Activated CD4-positive, alpha-beta T cell treated with anti-CD3 and anti-CD28 coated beads, Interleukin-2, amount 50 U/mL, for 24 hours (primary cell): ENCODE results near the gene ZNF628.
"Not testable (repeated sequence)": the region's sequence is repeated elsewhere in the genome, so short reads cannot be mapped to it uniquely, and the experiment has no call there.

Experiments
- DNase-seq, 2 donors: peaks; one replicate each; pipeline ENCODE4 v3.0.0-alpha.2; 2020; ENCODE audit warnings: low read depth in 1 of 2, low spot score in 1 of 2

The ZNF628 gene

DNA sequence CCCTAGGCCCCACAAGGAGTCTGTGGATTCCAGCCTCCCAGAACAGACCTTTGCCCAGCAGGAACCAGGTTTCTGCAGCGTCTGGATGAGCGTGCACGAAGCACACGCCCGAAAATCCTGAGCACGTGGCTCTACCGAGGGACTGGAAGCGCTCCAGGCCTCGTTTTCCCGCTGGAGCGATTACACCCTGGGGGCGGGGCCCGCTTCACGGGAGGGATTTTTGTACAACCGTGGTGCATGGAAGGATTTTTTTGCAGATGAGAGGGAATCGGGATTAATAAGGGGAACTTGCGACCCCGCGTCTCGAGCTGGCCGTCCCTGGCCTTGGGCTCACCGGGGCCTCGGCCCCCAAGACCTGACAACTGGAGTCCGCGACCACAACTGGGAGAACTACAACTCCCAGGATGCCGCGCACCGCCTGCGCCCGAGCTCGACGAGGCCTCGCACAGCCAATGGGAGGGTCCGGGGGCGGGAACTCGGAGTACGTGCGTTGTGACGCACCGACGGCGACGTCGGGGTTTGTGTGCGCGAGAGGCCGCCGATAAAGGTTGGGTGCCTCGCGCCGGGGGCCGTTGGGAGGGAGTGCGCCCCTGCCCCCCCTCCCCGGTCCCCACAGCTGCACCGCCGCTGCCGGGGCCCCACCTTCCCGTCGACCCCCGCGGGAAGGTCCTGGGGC is at the start of gene ZNF628:
Gene ZNF628 (plus strand): TSS at position 518 of the 676 bp plus-strand sequence. CDS start 3,294 bp downstream, outside the sequence.
- DNase-seq, result peak; percentile 97

DNA sequence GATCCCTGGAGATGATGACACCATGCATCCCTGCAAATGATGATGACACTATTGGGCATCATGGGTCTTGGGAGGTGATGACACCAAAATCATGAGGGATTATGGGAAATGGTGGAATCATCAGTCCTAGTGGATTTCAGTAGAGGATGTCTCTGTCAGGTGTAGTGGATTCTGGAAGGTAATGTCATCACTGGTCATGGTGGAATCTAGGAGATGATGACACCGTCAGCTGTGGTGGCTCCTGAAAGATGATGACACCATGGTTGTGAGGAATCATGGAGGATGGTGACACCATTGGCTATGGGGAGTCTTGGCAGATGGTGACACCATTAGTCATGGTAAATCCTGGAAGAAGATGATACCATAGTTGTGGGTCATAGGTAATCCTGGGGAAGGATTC is 45.2 kb upstream of the ZNF628 start:
- DNase-seq, result no peak

DNA sequence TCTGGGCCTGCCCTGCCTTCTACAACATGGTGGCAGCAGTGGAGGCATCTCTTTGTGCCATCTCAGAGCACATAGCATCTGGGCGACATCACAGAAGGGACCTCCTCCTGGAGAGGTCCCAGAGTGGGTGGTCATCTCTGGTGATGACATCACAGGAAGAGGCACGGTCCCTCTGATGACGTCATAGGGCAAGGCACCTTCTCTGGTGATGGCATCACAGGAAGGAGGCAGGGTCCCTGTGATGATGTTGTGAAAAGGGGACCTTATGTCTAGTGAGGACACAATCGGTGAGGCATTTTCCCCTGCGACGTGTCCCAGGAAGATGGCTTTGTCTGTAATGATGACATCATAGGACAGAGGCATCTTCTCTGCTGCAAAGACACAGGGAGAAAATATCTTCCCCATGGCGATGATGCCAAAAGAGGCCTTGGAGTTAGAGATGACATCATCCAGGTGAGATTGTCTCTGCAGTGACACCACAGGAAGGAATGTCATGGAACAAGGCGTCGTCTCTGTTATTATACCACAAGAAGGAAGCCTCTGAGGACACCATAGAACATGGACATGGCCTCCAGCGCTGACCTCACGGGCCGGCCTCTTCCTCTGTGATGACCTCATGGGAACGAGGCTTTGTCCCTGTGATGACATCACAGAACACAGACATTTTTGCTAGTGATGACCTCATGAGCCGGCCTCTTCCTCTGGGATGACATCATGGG is 44.0 kb upstream of the ZNF628 start:
- no peak for DNase-seq

DNA sequence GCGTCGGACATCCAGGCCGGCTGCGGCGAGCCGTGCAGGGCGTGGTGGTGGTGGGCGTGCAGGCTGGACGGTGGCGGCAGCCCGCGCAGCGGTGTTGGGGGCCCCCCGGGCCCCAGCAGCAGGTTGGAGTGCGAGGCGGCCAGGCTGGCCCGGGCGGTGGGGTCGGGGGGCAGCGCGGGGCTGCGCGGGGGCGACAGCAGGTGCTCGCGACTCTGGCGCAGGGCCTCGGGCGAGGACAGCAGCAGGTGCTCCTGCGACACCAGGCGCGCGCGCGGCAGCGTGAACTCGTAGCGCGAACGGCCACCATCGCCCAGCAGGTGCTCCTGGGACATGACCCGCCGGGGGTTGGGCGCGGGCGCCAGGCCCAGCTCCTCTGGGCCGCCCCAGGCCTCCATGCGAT is 43.1 kb upstream of the ZNF628 start:
- DNase-seq, result no peak

DNA sequence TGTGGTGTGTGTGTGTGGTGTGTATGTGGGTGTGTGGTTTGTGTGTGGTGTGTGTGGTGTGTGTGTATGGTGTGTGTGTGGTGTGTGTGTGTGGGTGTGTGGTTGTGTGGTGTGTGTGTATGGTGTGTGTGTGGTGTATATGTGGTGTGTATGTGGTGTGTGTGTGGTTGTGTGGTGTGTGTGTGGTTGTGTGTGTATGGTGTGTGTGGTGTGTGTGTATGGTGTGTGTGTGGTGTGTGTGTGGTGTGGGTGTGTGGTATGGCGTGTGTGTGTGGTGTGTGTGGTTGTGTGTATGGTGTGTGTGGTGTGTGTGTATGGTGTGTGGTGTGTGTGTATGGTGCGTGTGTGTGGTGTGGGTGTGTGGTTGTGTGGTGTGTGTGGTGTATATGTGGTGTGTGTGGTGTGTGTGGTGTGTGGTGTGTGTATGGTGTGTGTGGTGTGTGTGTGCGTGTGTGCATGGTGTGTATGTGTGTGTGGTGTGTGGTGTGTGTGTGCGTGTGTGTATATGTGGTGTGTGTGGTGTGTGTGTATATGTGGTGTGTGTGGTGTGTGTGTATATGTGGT is 42.0 kb upstream of the ZNF628 start:
- no peak for DNase-seq

DNA sequence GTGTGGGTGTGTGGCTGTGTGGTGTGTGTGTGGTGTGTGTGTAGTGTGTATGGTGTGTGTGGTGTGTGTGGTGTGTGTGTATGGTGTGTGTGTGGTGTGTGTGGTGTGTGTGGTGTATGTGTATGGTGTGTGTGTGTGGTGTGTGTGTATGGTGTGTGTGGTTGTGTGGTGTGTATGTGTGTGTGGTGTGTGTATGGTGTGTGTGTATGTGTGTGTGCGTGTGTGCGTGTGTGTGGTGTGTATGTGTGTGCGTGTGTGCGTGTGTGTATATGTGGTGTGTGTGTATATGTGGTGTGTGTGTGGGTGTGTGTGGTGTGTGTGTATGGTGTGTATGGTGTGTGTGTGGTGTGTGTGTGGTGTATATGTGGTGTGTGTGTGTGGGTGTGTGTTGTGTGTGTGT is 41.4 kb upstream of the ZNF628 start:
- DNase-seq, result no peak

DNA sequence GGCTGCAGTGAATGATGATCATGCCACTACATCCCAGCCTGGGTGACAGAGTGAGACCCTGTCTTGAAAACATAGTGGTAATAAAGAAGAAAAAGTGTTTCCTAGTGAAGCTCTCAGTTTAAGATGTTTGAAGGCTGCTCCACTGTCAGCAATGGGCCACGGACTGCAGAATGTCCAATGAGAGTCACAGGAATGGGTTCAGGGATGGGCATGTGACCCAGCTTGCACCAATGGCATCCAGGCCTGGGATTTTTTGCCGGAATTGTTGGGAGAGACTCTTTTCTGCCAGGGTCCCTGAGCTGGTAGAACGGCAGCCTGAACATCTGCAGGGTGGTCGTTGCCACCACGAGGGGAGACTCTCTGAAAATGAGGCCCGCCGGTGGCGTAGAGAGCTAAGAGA is 39.6 kb upstream of the ZNF628 start:
- DNase-seq, result no peak

DNA sequence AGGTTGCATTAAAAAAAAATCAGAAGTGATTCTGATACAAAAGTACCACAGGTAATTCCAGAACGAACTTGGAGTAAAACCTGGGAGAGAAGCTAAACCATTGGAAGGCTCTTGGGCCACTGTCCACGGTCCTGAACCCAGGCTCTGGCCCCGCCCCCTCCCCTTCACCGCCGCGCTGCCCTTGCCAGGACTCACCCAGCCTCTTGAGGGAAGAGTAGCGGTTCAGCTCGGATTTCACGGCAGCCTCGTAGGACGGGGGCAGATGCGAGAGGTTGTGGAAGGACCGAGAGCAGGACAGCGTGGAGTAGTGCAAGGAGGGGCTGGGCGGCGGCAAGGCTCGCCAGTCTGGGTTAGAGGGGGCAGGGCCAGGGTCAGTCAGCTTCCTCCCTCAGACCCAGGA is 39.0 kb upstream of the ZNF628 start:
- no peak for DNase-seq

DNA sequence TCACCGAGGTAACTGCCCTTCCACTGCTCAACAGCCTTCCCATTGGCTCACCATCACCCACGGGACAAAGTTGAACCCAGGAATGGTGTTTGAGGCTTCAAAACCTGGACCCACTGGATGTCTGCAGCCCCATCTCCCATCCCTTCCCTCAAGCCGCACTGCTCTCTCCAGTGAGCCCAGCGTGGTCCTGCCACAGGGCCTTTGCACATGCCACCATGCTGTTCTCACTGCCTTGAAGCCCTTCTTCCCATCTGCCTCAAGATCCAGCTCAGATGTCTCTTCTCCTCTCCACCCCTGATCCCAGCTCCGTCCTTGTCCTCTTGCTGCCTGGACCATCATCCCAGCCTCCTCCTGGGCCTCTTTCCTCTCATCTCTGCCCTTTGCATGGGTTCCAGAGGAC is 37.4 kb upstream of the ZNF628 start:
- DNase-seq, result no peak

DNA sequence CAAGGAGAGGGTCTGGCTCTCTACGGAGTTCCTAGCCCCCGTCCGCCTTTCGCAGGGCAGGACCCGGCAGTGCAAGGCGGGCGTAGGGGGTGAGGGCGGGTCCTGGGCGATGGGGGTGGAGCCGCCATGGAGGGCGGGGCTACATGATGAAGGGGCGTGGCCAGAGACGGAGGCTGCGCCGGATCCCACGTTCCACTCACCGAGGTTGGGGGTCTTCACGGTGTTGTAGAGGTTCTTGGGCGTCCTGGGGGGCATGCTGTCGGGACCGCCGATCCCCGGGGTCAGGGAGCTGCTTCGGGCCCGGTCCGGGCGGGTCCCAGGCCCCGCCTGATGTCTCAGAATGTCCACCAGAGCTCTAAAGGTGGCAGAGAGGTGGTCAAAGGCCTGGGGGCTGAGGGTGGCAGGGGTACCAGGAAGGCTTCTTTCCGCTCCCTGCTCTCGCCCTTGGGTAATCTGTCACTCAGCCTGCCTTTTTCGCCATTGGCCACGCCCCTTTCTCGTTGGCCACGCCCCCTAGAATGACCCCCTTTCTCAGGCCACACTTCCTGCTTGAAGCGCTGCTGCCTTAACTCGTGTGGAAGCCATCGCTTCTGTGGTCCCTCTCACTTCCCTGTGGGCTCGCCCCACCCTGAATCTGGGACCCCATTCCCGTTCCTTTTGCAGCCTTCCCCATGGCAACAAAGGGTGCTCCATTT is 35.9 kb upstream of the ZNF628 start:
- DNase-seq, result no peak

DNA sequence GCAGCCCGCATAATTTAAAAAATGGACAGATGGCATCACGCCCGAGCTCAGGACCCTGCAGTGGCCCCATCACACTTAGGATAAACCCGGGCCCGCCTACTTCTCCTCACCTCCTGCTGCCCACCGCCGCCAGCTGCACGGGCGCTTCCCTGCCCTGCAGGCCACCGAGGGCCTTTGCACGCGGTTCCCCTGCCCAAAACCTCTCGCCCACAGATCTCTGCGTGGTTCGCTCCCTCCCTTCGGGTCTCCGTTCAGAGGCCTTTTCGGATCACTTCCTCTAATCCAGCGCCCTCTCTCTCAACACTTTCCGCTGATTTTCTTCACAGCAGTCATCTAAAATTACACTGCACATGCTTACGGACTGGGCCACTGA is 35.1 kb upstream of the ZNF628 start:
- no peak for DNase-seq

DNA sequence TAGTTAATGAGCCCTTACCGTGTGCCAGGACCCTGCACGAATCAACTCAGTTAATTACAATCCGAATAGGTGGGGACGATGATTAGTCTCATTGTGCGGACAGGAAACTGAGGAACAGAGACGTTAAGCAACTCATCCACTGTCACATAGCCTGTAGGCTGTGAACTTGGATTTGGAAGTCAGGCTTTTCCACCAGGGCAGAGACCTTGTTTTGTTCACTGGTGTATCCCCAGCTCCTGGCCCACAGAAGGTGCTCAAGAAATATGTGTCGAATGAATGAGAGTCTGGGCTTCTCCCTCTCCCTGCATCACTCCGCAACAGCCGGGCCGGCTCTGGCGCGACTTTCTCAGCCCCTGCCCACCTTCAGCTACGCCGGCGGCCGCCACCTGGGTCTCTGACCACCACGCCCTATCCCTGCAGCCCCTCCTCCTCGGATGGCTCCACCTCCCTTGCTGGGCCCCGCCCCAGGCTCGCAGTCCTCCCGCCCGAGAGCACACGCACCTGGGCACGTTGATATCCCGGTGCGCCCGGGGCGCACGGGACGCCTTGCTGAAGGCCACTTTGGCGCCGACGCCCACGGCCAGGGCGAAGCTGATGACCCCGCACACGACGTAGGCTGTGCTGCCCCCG is 34.6 kb upstream of the ZNF628 start:
- DNase-seq, result no peak

DNA sequence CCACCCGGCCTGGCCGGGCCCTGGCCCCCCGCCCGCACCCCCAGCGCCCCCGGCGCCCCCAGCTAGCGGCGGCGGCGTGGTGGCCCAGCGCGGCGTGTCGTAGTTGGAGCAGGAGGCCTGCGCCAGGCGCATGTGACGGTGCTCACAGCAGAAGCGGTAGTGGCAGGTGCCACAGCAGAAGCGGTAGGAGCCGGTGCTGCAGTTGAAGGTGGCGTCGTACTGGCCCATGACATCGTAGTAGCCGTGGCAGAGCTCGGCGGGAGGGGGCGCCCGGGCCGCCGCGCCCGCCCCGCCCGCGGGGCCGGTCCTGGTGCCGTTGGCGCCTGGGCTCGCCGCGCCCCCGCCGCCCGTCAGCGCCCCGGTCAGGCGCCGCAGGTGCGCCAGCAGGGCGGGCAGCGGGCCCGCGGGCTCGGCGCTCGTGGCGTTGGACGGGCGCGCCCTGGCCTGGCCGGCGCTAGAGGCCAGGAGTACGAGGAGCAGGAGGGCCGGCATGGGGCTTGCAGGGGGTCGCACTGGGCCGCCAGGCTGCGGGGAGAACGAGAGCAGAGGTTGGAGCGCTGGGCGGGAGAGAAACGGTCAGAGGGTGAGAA is 34.0 kb upstream of the ZNF628 start:
- no peak for DNase-seq

DNA sequence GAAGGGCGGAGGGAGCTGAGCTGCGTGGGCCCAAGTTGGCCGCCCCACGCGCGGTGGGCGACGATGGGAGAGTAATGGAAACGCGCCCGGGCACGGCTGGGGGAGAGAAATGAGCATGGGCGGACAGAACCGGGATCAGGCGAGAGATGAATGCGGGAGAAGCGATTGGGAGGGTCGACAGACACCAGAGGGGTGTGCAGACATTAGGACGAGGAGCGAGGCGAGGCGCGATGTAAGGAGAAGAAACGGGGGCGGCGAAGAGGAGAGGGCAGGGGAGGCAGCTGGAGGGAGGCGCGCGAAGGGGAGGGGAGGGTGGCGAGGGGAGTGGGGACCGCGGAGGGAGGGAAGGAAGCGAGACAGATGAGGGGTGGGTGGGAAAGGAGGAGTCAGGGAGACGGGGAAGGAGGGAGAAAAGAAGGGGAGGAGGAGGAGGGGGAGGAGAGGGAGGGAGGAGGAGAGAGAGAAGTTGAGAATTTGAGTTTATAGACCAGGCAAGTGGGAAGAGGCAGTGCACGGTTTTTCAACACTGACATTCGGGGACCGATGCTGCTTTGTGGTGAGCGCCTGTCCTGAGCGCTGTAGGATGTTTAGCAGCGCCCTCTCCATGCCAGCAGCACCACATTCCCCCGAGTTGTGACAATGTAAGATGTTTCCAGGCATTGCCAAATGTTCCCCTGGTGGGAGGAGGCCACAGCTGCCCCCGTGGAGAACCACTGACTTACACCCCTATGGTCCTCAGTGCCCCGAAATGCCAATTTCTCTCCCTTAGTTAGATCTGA is 33.2 kb upstream of the ZNF628 start, which contains the start of gene SHISA7:
Gene SHISA7 (minus strand): TSS at position 256 of the 779 bp plus-strand sequence. CDS start 437 bp downstream, outside the sequence.
- DNase-seq, result no peak

DNA sequence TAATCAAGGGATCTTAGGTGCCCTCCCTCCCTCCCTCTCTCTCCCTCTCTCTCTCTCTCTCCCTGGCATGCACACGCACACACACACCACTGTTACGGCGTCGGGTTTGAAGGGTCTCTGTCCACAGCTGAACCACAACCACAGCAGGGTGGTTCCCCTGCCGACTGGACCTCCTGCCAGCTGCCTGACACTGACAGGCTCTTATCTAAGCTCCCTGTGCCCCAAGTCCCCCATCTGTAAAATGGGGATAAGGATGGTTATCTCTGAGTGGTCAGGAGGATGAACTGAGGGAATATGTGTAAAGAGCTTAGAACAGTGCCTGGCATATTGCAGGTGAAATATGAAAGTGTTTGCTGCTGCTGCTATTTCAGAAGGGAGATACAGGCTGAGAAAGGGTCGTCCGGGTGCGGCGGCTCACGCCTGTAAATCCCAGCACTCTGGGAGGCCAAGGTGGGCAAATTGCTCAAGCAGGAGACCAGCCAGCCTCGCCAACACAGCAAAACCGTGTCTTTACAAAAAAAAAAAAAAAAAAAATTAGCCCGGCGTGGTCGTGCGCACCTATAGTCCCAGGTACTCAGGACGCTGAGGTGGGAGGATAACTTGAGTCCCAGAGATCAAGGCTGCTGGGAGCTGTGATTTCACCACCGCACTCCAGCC is 32.5 kb upstream of the ZNF628 start:
- no peak for DNase-seq

DNA sequence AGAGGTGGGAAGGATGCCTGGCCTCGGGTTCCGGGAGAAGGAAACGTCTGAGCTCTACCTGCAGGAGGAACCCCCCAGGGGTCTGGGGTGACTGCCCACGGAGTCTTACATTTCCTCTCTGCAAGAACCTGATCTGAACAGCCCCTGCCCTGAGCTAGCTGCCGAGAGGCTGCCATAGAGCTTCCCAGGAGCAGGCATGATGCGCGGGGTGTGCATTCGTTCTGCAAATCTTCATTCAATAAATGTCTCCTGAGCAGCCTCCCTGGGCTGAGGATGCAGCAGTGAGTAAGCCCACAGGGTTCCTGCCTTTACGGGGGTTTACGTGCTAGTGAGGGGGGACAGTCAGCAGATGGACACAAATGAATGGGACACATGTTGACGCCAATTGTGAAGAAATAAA is 31.8 kb upstream of the ZNF628 start:
- no peak for DNase-seq

DNA sequence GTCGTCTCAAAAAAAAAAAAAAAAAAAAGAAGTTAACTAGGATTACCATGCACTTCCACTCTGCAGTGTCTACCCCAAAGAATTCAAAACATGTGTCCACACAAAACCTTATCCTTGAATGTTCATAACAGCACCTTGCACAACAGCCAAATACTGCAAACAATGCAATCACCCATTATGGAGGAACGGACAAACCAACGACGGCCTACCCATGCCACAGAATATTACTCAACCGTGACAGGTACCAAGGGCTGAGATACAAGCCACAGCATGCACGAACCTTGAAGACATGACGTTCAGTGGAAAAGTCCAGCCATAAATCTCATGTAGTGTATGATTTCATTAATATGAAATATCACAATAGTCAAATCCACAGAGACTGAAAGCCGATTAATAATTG is 30.4 kb upstream of the ZNF628 start:
- DNase-seq, result no peak

DNA sequence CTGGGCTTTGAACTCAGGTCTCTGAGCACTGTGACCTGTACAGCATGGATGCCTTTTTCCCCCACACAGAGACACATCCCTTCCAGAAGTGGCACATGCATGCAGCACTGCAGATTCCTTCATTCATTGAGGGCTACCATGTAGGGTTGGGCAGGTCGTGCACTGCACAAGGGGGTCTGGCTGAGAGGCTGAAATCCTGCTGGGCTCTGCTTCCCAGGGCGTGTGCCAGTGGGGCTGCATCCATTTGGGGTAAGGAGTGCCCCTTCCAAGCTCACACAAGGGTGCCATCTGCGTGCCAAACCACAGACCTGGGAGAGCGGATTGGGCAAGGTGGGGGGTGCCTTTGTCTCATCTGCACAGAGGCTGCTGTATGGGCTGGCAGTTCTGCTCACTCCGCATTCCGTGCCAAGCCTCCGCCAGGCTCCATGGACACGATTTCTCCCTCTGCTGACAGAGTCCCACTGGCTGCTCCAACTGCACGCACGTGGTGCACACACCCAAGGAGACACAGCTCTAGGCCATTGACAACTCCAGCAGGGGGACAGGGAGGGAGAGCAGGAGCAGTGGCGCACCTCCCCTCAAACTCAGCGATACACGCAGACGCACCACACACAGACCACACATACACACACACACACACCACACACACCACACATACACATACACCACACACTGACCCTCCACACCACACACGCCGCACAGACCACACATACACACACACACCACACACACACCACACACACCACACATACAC is 28.8 kb upstream of the ZNF628 start:
- DNase-seq, result no peak

DNA sequence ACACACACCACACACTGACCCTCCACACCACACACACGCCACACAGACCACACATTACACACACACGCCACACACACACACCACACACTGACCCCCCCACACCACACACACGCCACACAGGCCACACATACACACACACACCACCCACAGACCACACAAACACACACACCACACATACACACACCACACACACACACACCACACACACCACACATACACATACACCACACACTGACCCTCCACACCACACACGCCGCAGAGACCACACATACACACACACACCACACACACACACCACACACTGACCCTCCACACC is 28.3 kb upstream of the ZNF628 start:
- not testable (repeated sequence) for DNase-seq
